Measurements from ENCODE around the gene ATXN2L. TPM values are rescaled to one million over a fixed set of nuclear protein-coding genes. Genes with fewer than 3 reads are reported as not detected.

ATXN2L gene
- total RNA-seq, 1 experiment from 2014 or later: 270 TPM

DNA sequence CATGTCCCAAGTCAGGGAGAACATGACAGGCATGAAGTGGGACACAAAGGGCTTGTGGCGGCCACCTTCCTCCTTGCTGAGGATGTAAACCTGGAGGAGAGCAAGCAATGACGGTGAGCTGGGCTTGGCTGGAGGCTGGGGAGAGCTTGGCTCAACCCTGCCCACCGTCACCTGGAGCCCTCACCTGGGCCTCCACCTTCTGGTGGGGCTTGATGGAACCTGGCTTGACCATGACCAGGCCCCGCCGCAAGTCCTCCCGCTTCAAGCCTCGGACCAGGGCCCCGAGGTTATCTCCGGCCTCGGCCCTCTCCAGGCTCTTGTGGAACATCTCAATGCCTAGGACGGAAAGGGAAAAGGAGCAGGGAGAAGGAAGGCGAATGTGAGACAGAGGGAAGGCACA lies 21.0 kb downstream of the ATXN2L start:
- TF ChIP-seq POLR2AphosphoS5 (IDR thresholded peaks at IDR 0.05; ENCODE audit: low read depth, low read length) (no peak), TCF7L2 (IDR thresholded peaks at IDR 0.05; ENCODE audit: low read depth, low read length) (no peak), SIN3A (IDR thresholded peaks at IDR 0.05; ENCODE audit: borderline replicate concordance, insufficient read depth, low read depth, low read length) (no peak)
- TF ChIP-seq, protein P1, sequence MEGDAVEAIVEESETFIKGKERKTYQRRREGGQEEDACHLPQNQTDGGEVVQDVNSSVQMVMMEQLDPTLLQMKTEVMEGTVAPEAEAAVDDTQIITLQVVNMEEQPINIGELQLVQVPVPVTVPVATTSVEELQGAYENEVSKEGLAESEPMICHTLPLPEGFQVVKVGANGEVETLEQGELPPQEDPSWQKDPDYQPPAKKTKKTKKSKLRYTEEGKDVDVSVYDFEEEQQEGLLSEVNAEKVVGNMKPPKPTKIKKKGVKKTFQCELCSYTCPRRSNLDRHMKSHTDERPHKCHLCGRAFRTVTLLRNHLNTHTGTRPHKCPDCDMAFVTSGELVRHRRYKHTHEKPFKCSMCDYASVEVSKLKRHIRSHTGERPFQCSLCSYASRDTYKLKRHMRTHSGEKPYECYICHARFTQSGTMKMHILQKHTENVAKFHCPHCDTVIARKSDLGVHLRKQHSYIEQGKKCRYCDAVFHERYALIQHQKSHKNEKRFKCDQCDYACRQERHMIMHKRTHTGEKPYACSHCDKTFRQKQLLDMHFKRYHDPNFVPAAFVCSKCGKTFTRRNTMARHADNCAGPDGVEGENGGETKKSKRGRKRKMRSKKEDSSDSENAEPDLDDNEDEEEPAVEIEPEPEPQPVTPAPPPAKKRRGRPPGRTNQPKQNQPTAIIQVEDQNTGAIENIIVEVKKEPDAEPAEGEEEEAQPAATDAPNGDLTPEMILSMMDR (IDR thresholded peaks at IDR 0.05): no peak
- TF ChIP-seq, protein P2, sequence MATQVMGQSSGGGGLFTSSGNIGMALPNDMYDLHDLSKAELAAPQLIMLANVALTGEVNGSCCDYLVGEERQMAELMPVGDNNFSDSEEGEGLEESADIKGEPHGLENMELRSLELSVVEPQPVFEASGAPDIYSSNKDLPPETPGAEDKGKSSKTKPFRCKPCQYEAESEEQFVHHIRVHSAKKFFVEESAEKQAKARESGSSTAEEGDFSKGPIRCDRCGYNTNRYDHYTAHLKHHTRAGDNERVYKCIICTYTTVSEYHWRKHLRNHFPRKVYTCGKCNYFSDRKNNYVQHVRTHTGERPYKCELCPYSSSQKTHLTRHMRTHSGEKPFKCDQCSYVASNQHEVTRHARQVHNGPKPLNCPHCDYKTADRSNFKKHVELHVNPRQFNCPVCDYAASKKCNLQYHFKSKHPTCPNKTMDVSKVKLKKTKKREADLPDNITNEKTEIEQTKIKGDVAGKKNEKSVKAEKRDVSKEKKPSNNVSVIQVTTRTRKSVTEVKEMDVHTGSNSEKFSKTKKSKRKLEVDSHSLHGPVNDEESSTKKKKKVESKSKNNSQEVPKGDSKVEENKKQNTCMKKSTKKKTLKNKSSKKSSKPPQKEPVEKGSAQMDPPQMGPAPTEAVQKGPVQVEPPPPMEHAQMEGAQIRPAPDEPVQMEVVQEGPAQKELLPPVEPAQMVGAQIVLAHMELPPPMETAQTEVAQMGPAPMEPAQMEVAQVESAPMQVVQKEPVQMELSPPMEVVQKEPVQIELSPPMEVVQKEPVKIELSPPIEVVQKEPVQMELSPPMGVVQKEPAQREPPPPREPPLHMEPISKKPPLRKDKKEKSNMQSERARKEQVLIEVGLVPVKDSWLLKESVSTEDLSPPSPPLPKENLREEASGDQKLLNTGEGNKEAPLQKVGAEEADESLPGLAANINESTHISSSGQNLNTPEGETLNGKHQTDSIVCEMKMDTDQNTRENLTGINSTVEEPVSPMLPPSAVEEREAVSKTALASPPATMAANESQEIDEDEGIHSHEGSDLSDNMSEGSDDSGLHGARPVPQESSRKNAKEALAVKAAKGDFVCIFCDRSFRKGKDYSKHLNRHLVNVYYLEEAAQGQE (IDR thresholded peaks at IDR 0.05; ENCODE audit: insufficient read depth in 1 of 2, low read depth in 2 of 2, low read length in 1 of 2): no peak
- no peak overlapping the region for H3K27ac ChIP-seq (ENCODE audit: low read length)
- in situ Hi-C loops (cut with HindIII; ENCODE audit: low pct_unique_long_range_greater_than_20kb, low sequenced_read_pairs): no loop called here
- H3K4me3 ChIP-seq (ENCODE audit: low read depth in 2 of 2, low read length in 2 of 2): no peak overlapping the region
- no TSS peak for BruUV-seq (replicated peaks)
- ATAC-seq (no peak), DNase-seq (ENCODE audit: low read depth, low spot score) (no peak)
- peaks cover 6% of the 10 kb centered on the region; the same call in 1 of the 2 replicates for H3K4me1 ChIP-seq (ENCODE audit: control insufficient read depth, insufficient read depth, low read length)
- POLR2A ChIA-PET: no interaction called here
- H3K27me3 ChIP-seq (ENCODE audit: control insufficient read depth, insufficient read depth, low read length): no peaks in the 10 kb centered on the region
- CTCF ChIA-PET: no interaction called here
- no peaks in the 10 kb centered on the region for H3K9me3 ChIP-seq (ENCODE audit: control insufficient read depth, insufficient read depth, low read depth, low read length)
- intact Hi-C loops (cut with micrococcal nuclease; ENCODE audit: unreplicated experiment): loop anchor here (10.0 kb wide), 1 partner anchor 101 kb away; no protein-coding TSS in a partner anchor
- H3K36me3 ChIP-seq (ENCODE audit: control insufficient read depth, insufficient read depth, low read length): peaks cover 3% of the 10 kb centered on the region

DNA sequence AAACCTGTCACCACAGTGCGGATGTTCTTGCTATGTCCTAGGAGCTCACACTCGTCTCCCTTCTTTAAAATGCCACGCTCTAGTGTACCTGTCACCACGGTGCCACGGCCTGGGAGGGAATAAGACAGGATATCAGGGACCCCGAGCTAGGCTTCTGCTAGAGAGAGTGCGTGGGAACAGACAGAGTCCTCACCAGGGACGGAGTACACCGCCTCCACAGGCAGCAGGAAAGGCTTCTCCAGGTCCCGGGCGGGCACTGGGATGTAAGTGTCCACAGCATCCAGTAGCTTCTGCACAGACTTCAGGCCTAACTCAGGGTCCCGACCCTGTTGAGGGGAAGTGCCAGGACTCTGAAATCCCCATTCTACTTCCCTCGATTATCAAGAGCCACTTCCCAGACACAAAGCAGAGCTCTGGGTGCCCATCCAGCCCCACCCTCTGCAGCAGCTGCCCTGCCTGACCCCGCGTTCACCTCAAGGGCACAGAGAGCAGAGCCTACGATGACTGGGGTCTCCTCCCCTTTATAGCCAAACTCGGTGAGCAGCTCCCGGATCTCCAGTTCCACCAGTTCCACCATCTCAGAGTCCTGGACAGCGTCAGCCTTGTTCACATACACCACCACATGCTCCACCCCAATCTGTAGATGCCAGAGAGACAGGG lies 21.6 kb downstream of the ATXN2L start:
- TF ChIP-seq SIN3A (IDR thresholded peaks at IDR 0.05; ENCODE audit: borderline replicate concordance, insufficient read depth, low read depth, low read length) (no peak), POLR2AphosphoS5 (IDR thresholded peaks at IDR 0.05; ENCODE audit: low read depth, low read length) (no peak), TCF7L2 (IDR thresholded peaks at IDR 0.05; ENCODE audit: low read depth, low read length) (no peak)
- TF ChIP-seq, protein P1 (IDR thresholded peaks at IDR 0.05): no peak
- TF ChIP-seq, protein P2 (IDR thresholded peaks at IDR 0.05; ENCODE audit: insufficient read depth in 1 of 2, low read depth in 2 of 2, low read length in 1 of 2): no peak
- POLR2A ChIA-PET: interaction anchor here (0.6 kb wide), 1 partner anchor 8 kb away, joined by 6 read pairs; no protein-coding TSS in a partner anchor
- intact Hi-C loops (cut with micrococcal nuclease; ENCODE audit: unreplicated experiment) (loop anchor here (10.0 kb wide), 1 partner anchor 100 kb away; no protein-coding TSS in a partner anchor), in situ Hi-C loops (cut with HindIII; ENCODE audit: low pct_unique_long_range_greater_than_20kb, low sequenced_read_pairs) (no loop called here)
- peaks cover 3% of the 10 kb centered on the region for H3K36me3 ChIP-seq (ENCODE audit: control insufficient read depth, insufficient read depth, low read length)
- TSS peak; percentile 91 for BruUV-seq (replicated peaks)
- CTCF ChIA-PET: no interaction called here
- no peak overlapping the region for H3K27ac ChIP-seq (ENCODE audit: low read length)
- H3K27me3 ChIP-seq (ENCODE audit: control insufficient read depth, insufficient read depth, low read length): no peaks in the 10 kb centered on the region
- no peaks in the 10 kb centered on the region for H3K9me3 ChIP-seq (ENCODE audit: control insufficient read depth, insufficient read depth, low read depth, low read length)
- H3K4me3 ChIP-seq (ENCODE audit: low read depth in 2 of 2, low read length in 2 of 2): no peak overlapping the region
- ATAC-seq: no peak
- DNase-seq (ENCODE audit: low read depth, low spot score): no peak
- H3K4me1 ChIP-seq (ENCODE audit: control insufficient read depth, insufficient read depth, low read length): peaks cover 6% of the 10 kb centered on the region; the same call in 1 of the 2 replicates

All from Panc1 (cell line).